K562 treated with DMSO at 1 percent for 12 hours (cell line): ENCODE measurements around the gene LRRC34. TPM values are rescaled to one million over a fixed set of nuclear protein-coding genes. Genes with fewer than 3 reads are reported as not detected.

ENCODE experiments used
- total RNA-seq: library from RNA; unstranded; fragments of 300-600 nt; gene quantifications from 2 replicates; pipeline ENCODE4 v1.2.3, GENCODE V29; 2022; ENCODE audit not compliant: insufficient read depth

The LRRC34 gene
- not detected in 2 replicates for total RNA-seq

DNA sequence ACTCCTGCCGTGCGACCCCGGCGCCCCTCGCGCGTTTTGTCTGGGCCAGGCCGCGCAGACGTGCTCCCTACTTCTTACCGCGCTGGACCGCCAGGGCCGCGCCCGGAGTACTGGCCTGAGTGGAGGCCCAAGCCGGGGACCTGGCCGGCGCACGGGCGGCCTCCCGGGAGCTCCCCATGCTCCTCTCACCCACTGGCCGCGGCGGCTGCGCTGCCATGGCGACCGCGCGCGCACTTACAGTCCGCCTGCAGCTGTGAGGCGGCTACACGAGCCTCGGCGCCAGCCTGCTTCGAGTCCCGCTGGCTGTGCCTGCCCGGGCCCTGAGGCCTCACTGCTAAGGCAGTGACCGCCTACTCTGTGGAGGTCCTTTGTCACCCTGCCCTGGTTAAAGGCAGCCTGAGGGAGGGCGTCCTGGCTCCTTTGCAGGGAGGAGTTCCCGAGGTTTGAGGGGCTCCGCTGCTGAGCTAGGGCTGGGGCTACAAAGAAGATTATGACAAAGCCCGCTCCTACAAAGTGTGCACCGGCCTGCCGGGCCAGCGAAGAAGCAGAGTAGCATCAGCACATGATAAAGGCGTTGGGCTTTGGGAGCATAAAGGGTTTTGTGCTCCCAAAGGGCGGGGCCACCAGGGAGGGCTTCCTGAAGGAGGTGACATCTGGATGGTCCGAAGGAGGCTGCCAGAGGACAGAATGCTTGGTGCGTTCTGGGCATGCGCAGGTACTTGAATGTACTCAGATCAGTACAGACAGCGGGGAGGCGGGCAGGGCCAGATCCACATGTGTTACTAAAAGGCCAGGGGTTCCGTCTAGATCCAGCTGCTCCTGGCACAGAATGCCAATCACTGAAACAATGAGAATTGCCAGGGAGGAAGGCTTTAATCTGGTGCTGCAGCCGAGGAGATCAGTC, at the start of gene LRRC34, which contains the start of gene LRRIQ4:
TSS of gene LRRC34 (minus strand) at position 573 of the 904 bp plus-strand sequence. CDS start at position 217, 356 bp downstream.
TSS of gene LRRIQ4 (plus strand) at position 539 of the 904 bp plus-strand sequence. CDS start 9,052 bp downstream, outside the sequence.

DNA sequence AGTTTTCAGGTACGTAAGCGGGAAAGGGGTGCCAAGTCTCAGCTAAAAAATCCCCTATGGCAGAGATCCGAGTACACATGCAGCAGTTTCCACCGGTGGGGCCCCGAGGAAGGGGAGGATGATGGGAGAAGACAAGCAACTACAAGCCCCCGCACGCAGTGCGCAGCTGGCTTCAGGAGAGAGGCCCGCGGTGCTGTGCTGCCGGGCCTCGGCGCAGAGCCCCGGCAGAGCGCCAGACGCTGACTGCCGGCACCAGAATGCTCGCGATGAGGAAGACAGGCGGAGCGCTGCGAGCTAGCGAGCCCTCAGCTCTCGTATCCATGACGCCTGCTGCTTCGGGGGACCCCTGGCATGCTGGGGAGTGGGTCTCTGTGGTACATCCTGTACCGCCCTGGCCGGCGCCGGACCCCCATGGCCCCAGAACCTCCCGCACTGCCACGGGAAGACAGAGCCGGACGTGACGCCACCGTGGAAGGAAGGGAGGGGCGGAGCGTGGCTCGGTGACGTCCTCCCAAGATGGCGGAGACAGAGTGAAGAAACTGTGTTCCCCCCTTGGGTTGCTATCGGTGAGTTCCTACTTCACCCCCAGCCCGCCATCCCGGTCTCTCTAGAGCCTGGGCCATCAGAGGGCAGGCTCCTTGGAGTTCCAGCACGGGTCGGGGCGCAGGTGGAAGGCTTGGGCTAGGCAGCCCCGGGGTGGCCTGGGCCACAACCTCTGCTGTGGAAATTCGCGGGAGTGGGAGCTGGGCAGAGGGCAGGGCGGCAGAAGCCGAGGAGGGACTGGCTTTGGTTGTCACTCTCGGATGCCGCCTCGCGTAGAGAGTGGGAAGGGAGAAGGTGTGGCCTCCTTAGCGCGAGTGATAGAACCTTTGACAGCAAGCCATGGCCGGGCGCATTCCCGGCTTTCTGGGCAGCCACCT, 39.5 kb downstream of the LRRC34 start, which contains the start of gene MYNN:
TSS of gene MYNN (plus strand) at position 500 of the 920 bp plus-strand sequence. CDS start 900 bp downstream, outside the sequence.

DNA sequence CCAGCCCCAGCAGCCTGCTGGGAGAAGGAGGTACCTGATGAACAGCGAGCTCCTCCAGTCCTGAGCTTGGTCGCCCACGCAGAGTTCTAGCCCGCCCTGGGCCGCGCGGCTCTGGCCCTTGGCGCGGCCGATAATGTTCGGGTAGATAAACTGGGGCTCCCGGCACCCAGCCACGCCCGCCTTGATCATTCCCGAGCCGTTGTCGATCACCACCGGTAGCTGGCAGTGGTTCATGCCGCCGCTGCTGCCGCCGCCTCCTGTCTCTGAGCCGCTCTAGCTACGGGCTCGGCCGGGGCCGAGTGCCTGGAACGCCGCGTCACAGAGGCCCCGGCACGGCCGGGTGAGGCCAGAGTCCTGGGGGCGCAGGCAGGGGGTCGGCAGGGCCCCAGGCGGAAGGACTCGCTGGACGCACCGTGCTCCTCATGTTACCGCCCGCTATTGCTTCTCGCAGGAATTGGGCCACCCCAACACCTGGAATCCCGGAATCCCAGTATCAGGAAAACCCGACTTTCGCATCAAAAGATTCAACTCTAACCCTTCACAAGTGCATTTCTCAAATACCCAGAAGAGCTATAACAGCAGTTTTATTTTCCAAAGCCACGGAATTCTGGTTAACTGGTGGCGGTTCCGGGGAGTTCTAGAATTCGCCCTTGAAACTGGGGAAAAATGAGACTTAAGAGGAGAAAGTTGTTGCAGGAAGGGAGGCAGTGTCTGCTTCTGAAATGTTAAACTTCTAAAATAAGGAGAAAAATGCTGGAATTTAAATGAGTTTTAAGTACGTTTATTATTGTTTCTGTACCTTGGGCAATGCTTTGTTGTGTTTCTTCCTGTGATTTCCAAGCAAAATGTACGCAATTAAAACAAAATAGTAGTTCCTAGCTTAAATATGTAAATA, 43.2 kb downstream of the LRRC34 start, which contains the start of gene ACTRT3:
TSS of gene ACTRT3 (minus strand) at position 275 of the 895 bp plus-strand sequence. CDS start at position 234, 41 bp downstream.

DNA sequence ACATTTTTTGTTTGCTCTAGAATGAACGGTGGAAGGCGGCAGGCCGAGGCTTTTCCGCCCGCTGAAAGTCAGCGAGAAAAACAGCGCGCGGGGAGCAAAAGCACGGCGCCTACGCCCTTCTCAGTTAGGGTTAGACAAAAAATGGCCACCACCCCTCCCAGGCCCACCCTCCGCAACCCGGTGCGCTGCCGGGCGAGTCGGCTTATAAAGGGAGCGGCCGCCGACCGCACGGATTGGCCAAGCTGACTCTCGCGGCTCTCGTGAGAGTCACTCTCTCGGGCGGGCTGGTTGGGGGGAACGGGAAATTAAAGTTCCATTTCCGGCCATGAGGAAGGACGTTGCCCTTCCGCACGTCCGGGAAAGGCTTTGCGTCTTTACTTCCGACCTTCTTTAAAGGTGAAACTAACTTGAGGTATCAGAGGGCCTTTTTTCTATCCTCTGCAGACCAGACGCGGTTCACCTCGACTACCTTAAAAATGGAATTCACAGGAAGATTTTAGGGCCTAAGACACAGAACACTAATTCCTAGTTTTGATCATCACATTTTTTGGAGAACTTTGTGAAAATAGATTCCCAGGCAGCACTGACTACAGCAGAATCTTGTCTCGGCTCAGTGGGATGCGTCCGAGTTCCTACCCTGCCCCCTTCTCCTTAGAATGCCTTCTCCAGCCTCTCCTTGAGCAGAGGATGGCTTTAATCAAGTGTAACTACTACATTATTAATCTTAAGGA, 47.7 kb downstream of the LRRC34 start, which contains the start of gene TERC:
TSS of gene TERC (minus strand) at position 179 of the 731 bp plus-strand sequence.

Other genes with a start within 250 kb of the LRRC34 start
- 1.9 and 9.6 TPM in 2 replicates for gene MECOM, start 149.2 kb downstream of the LRRC34 start, total RNA-seq
- gene TERC, start 47.8 kb downstream of the LRRC34 start, total RNA-seq: not detected in 2 replicates
- gene ACTRT3, start 43.3 kb downstream of the LRRC34 start, total RNA-seq: not detected in 2 replicates
- gene MYNN, start 39.5 kb downstream of the LRRC34 start, total RNA-seq: 4.3 and 9.0 TPM in 2 replicates
- not detected in 2 replicates for gene LRRIQ4, start within 50 bp of the LRRC34 start, total RNA-seq
- gene LRRC31, start 57.0 kb upstream of the LRRC34 start, total RNA-seq: not detected in 2 replicates
- gene SAMD7, start 98.7 kb upstream of the LRRC34 start, total RNA-seq: not detected in 2 replicates
- 39.4 and 46.7 TPM in 2 replicates for gene SEC62, start 153.9 kb upstream of the LRRC34 start, total RNA-seq
- 4.9 and 12.4 TPM in 2 replicates for gene GPR160, start 225.1 kb upstream of the LRRC34 start, total RNA-seq